Endothelial cell of hepatic sinusoid (primary cell): ENCODE measurements around the gene AK8.

ENCODE experiments used
- in situ Hi-C: cut with HindIII; loops from 2 replicates; pipeline ENCODE4 v1.10.0; 2017; ENCODE audit warnings: low sequenced_read_pairs

The AK8 gene

DNA sequence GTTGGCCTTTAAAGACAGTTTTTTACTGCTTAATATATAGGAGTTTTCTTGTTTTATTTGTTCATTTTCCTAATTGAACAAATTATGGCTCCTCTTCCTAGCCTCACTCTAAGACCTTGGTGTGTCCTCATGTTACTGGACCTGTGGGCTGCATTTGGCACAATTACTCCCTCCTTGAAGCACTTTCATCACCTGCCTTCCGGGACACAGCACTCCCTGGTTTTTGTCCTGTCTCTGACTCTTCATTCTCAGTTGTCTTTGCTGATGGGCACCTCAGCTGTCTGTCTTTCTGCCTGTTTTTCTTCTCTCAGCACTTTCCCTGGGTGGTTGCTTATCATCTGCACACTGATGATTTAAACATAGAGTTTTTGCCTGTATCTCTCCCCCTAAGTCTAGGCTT is 194.2 kb downstream of the AK8 start:
- in situ Hi-C loops: no loop called here

DNA sequence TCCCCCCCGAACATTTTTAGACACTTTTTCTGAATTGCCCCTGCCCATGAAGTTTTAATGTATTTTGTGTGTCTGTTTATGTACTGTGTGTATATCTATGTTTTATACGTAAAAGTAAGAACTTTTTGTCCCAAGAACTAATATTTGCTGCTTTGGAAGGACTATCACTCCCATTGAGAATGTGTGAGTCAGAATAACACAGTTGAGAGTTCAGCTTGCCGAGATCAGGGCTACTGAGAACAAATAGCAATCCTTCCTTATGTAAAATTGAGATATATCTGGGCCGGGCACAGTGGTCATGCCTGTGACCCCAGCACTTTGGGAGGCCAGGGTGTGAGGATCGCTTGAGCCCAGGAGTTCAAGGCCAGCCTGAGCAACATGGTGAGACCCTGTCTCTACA is 196.5 kb downstream of the AK8 start:
- in situ Hi-C loops: no loop called here

DNA sequence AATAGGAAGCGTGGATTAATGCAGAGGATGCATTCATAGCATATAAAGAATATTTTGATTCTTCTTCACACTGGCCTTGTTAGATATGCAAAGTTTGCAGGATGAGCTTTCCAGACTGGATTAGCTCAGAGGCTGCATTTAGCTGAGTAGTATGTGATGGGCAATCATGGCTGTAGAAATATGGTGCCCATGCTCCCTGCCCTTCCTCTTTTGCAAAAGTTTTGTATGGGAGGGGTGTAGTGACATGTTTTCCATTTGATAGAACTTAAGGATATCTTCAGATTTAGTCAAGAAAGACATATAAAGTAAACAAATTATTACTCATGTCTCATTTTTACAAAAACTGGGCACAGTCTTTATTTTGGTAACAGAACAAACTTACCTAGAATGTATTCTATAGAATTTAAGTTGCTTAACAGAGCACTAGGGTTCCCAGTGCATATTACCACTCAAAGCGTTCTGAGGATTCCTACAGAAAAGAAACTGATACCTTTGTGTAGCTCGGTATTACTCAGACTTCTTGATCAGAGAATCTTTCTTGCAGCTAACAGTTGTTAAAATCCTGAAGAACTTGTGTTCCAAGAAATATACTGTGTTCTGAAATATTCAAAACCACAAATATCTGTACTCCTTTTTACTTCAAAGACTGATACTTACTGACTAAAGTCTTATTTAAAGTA is 198.0 kb downstream of the AK8 start:
- in situ Hi-C loops: loop anchor here (5.0 kb wide), 1 partner anchor 77 kb away; no protein-coding TSS in a partner anchor

DNA sequence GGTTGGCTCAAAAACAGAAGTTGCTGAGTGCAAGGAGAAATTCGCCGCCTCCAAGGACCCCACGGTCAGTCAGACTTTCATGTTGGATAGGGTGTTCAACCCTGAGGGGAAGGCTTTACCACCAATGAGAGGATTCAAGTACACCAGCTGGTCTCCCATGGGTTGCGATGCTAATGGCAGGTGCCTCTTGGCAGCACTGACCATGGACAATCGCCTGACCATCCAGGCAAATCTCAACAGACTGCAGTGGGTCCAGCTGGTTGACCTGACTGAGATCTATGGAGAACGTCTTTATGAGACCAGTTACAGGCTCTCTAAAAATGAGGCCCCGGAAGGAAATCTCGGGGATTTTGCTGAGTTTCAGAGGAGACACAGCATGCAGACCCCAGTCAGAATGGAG is 200.1 kb downstream of the AK8 start:
- in situ Hi-C loops: loop anchor here (5.0 kb wide), 1 partner anchor 79 kb away; no protein-coding TSS in a partner anchor
